HG03108 (cell line): ENCODE data around the gene PLK1.

Experiments
- ATAC-seq: cut with Tn5 transposase; IDR thresholded peaks from one replicate; pipeline ENCODE4 v1.9.1; 2021; ENCODE audit warnings: moderate library complexity; ENCODE audit not compliant: unreplicated experiment

The PLK1 gene

DNA sequence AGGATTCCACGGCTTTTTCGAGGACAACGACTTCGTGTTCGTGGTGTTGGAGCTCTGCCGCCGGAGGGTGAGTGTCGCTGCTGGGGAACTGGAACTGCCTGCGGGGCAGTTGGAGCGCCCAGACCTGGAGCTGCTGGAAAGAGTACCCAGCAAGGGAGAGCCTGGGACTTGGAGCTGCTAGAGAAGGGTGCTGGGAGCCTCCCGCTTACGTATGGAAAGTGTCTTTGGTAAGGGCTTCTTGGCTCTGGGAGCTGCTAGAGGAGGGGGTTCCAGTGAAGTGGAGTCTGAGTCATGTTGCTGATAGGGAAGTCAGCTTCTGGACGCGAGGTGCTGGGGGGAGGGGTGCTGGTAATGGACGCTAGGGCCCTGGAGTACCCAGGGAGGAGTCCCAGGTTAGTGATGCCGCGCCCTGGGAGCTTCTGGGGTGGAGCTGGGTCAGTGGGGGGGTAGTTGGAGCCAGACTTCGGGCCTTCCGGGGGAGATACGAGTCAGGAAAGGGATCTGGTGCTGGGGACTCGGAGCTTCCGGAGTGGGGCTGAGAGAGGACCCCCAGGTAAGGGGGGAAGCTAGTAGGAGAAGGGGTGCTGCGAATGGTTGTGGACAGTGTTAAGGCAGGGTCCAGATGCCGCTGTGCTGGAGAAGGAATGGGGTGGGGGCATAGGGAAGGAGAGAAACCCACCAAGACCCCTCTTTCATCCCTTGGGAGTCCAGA is 741 bp downstream of the PLK1 start:
- ATAC-seq, result no peak

DNA sequence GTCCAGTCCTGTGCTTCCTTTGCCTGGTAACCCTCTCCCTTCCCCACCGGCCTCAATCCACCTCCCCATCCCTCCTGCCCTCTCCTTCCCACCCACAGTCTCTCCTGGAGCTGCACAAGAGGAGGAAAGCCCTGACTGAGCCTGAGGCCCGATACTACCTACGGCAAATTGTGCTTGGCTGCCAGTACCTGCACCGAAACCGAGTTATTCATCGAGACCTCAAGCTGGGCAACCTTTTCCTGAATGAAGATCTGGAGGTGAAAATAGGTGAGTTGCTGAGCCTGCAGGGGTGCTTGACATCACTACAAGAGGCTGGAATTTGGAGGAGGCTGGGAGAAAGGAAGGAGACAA is 1.3 kb downstream of the PLK1 start:
- no peak for ATAC-seq

DNA sequence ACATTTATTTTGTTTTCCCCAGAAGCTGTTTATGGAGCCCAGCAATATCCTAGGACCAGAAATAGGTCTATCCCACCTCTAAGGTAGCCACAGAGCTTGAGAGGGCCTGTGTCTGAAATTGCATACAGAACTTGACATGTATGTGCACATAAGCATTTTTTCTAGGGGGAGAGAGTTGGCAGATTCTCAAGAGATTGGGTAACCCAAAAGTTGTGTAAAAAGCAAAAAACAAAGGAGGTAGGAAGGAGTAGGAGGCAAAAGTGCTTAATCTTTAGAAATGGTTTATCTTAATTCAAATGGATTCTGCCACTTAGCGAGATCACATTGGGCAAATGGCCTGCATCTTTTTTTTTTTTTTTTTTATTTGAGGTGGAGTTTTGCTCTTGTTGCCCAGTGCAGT is 3.5 kb downstream of the PLK1 start:
- ATAC-seq, result no peak

DNA sequence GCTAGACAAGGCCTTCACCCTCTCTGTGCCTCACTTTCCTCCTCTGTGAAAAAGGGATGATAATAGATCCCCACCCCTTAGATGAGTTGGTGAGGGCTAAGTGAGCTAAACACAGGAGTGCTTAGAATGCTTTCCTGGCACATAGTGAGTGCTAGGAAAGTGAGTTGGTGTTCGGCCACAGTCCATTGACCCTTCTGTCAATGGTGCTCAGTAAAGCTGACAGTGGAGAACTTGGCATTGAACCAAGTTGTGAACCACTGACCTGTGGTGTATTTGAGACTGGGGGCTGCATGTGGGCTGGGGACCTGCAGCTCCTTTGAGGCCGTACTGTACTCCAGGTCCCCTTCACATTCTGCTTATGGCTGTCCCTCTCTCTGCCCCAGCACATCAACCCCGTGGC is 4.8 kb downstream of the PLK1 start:
- ATAC-seq, result no peak

DNA sequence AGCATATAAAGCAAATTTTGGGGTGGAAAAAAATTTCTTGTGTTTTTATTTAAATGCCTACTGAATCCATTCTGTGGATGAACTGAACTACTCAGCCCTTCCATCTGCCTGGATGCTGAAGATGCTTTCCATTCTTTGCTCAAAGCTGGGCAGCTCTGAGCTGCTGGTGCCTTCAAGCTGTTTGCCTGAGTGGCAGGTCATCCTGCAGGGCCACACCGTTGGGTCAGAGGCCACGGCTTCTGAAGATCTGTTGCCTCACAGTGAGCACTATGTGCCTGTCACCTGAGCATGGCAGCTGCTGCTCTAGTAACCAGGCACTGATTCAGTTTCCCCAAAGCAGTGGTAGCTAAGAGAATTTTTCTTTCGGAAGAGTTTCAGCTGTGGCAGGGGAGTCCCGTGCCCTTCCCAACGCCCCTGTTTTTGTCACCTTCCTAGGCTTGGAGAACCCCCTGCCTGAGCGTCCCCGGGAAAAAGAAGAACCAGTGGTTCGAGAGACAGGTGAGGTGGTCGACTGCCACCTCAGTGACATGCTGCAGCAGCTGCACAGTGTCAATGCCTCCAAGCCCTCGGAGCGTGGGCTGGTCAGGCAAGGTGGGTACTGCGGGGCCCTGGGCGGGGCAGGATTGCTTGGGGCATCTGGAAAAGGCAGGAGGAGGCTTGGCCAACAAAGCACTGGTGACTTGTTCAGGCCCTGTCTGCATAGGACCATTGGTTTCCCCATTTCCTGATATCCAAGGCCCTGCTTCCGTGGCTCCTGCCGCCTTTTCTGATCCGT is 8.5 kb downstream of the PLK1 start:
- ATAC-seq, result no peak

DNA sequence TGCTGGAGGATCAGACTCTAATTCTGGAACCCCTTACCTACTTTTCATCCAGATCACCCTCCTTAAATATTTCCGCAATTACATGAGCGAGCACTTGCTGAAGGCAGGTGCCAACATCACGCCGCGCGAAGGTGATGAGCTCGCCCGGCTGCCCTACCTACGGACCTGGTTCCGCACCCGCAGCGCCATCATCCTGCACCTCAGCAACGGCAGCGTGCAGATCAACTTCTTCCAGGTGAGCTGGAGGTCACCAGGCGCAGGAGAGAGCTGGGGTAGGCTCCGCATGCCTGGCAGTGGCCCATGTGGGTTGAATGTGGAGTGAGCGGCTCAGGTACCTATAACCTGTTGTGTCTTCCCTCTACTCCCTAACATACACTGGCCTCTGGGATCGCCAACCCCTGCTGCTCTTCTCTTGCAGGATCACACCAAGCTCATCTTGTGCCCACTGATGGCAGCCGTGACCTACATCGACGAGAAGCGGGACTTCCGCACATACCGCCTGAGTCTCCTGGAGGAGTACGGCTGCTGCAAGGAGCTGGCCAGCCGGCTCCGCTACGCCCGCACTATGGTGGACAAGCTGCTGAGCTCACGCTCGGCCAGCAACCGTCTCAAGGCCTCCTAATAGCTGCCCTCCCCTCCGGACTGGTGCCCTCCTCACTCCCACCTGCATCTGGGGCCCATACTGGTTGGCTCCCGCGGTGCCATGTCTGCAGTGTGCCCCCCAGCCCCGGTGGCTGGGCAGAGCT is 10.9 kb downstream of the PLK1 start:
- ATAC-seq, result no peak

DNA sequence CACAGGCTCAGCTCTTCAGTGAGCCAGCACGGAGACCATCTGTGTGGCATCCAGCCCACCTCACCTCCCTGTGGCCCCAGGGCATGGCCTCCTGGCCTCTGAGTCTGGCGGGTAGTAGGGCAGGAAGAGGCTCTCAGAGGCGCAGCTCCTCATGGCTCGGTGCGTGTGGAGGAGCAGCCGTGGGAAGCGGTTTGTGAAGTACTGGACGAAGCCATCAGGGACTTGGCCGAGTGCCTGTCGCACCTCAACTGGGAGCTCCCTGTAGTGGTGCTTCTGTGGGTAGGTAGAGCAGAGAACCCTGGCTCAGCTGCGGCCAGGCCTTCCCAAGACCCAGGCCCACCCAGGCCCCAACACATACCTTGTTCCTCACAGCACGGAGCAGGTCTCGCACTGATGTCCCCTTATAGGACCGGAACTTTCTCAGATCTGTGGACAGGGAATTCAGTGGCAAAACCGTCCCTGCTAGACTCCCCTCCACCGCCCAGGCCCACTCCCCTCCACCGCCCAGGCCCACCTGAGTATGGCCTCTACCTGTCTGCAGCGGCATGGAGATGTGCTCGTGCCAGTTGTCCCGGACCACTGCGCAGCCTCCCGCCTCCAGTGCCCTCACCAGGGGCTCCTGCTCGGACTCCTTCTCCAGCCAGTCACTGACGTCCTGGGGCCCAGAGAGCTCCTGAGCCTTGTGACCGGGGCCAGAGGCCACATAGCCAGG is 12.2 kb downstream of the PLK1 start:
- ATAC-seq, result no peak

DNA sequence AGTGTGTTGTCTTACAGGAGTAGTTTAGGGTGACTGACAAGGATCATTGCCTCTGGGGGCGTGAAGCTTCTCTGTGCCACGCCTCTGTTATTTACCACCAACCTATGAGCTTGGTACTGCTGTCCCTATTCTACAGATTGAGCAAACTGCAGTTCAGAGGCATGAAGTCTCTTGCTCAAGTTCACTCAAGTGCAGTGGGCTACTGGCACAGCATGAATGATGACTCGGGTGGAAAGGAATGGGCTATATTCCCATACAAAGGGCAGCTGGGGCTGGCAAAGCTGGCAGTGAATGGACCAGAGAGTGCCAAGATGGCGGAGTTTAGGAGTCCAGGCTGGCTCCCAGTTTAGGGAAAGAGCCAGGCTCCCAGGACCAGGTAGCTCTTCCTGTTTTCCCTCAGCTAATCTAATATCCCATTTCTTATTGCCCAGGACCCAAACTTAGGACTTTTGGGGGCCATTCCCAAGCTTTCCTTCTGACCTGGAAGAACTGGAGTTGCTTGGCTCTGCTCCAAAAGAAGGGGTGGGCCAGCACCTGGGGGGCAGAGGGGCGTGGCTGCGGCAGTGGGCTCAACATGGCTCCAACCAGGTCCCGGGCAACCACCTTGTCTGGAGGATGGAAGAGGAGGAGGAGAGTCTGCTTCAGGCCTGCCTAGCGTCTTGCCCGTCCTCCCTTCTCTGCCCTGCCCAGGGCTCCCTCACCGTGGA is 12.9 kb downstream of the PLK1 start:
- ATAC-seq, result no peak

DNA sequence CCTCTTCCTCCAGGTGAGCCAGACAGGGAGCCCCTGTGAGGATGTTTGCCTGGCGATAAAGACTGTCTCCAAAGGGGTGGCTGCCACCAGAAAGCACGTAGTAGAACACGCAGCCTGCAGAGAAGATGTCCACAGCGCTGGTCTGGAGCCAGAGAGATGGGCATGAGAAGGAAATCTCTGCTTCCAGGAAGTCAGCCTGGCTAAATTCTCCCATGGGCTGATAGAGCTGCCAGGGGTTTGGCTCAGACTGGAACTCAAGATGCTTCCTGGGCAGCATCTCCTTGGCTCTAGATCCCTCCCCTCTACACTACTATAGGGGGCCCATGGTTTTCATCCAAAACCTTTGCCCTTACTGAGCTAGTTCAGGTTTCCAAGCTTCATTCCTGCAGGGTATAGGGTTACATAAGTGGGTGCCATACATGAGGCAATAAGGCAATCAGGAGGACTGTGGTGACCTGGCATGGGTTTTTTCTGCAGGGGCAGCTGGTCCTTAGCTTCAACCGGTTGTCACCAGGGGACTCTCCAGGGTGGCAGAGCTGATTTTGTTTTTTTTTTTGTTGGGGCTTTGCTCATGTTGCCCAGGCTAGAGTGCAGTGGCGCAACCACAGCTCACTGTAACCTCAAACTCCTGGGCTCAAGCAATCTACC is 13.6 kb downstream of the PLK1 start:
- no peak for ATAC-seq

DNA sequence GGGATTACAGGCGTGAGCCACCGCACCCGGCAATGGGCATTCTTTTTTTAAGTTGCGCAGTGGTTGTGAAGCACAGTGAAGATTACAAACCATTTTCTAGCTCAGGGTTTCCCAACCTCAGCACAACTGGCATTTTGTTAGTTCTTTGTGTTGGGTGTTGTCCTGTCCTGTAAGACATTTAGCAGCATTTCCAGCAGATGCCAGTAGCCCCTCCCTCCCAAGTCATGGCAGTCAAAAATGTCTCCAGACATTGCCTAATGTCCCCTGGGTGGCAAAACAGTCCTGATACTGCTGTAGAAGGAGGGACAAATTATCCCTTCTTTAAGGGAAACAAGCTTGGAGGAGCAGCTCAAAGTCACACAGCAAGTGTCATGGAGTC is 15.6 kb downstream of the PLK1 start:
- ATAC-seq, result no peak

DNA sequence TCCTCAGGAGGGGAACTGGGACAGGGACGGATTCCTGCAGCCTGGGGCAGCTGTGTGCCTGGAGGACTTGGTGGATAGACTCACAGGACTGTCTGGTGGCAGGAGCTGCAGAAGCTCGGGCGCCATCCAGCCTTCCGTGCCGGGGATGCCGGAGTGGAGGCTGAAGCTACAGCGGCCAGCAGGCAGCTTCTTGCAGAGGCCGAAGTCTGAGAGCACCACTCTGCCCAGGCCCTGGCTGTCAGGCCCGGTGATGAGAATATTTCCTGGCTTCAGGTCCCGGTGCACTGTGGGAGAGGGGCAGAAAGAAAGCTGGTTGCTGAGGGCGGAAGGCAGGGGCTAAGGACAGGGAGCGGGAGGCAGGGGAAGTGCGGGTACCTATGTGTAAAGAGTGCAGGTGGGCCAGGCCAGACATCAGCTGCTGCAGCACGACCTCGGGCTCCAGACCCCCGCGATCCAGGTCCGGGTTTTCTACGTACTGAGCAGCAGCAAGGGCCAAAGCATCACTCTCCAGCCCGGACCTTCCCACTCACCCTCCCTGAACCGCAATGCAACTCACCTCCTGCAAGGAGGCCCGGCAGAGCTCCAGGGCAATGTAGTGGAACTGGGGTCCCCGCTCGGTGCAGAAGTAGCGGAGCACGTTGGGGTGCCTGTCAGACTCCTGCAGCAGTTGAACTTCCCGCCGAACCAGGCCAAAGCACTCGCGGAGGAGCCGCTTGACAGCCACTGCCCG is 16.1 kb downstream of the PLK1 start:
- ATAC-seq, result no peak

DNA sequence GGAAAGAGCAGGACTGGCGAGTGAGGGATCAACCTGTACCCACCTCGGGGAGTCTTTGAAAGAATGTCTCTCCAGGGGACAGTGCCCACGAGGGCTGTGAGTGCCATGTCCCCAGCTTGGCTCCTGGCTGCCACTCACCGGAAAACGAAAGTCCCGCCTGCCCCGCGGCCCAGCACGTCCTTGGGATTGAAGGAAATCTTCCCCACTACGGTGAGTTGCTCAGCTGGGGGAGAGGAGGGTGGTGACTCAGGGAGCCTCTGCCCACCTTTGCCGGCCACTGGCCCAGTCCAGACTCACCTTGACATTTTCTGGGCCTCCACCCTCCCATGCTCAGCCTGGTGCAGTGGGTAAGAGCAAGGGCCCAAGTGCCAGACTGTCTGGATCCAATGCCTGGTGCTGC is 17.1 kb downstream of the PLK1 start:
- no peak for ATAC-seq

DNA sequence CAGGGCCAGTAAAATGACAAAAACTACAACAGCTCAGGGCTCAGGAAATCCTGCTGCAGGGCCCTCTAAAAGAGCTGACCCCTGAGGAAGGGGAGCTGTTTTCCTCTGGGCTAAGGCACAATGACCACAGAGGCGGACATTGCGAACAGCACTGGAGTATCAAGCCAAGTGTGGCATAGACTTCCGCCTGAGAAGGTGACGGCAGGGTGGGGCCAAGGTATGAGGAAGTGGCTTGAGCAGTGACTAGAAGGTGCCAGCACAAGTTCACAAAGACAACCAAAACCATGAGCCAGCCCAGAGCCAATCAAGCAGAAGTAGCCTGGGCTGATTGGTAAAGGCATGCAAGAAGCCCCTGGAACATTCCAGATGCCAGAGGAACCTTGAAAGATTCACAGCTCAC is 20.4 kb downstream of the PLK1 start:
- no peak for ATAC-seq

DNA sequence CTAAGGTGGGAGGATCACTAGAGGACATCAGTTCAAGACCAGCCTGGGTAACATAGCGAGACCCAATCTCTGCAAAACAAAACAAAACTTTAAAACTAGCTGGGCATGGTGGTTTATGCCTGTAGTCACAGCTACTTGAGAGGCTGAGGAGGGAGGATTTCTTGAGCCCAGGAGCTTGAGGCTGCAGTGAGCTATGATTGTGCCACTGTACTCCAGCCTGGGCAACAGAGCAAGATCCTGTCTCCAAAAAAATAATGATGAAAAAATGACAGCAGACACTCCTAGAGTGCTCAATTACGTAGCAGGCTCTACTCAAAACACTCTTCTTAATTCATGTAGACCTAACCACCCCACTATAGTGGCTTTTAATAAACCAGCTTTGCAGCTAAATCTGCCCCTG is 21.4 kb downstream of the PLK1 start:
- ATAC-seq, result no peak

DNA sequence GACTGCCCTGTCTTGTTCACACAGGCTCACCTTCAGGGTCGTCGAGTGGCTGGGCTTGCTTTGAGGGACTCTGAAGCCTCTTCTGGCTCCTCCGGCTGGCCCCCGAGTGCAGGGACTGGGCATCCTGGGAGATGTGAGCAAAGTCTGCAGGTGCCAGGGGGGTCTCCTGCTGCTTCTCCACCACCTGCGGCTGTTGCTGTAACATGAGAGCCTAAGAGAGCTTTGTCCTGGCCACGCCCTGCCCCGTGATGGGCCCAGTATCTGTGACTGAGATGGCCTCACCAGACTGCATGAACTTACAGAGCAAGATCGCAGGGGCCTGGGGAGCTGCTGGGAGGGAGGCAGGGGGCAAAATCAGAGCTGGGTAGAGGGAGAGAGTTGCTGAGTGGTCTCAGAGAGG is 21.8 kb downstream of the PLK1 start:
- no peak for ATAC-seq

DNA sequence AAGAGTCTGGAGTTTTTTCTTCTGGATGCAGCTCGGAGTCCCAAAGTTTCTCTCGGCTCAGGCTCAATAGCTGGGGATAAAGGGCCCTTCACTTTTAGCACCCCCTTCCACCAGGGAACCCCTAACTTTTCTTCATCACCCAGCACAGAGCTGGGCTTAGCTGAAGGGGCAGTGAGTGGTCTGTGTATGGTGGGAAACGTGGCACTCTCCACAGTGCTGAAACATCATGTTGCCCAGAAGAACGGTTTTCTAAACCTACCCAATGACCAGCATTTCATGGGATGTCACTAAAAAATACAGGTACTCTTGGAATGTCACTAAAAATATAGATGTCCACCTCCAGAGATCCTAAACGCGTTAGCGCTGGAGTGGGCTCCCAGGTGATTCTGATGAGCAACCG is 22.4 kb downstream of the PLK1 start:
- ATAC-seq, result no peak

DNA sequence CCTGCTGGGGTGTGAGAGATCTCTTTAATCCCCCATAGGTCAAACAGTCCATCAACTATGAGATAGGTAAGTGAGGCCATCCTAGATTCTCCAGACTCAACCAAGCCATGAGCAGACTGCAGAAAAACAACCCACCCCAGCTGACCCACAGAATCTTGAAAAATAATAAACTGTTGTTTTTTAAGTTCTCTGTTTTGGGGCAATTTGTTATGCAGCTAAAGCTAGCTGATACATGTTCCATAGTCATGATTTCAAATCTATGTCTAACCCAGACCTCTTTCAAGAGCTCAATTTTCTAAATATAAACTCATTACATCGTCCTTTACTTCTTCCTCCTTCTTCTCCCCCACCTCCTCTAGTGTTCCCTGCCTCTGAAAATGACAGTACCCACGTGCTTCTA is 24.3 kb downstream of the PLK1 start:
- ATAC-seq, result no peak

DNA sequence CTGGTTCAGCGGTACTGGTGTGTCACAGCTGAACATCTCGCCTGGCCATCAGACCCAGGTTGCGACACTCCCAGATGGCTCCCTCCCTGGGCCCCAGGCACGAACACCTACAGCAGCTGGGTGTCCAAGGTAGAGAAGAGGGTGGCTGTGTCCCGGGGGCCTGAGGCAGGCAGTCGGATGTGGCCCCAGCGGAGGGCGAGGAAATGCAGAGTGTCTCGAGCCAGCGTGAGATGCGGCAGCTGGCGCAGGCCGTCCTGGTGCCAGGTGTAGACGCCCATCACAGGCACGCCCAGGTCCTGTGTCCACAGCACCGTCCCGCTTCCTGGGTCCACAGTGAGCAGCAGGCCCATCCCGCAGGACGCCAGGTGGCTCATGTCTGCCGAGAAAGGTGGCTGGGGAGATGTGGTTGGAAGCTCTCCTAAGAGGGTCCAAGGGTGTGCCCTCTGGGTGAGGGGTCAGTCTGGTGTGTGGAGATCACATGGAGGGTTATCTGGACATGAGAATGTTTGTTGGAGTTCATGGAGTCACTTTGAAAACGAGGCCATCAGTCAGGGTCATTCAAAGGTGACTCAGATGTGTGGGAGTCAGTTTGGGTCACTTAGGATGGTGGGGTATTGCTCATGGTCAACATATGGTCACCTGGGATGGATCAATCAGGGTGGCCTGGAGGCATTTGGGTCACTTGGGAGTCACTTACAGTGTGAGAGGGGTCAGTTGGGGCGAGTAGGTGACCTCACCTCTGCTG is 26.3 kb downstream of the PLK1 start:
- ATAC-seq, result no peak

DNA sequence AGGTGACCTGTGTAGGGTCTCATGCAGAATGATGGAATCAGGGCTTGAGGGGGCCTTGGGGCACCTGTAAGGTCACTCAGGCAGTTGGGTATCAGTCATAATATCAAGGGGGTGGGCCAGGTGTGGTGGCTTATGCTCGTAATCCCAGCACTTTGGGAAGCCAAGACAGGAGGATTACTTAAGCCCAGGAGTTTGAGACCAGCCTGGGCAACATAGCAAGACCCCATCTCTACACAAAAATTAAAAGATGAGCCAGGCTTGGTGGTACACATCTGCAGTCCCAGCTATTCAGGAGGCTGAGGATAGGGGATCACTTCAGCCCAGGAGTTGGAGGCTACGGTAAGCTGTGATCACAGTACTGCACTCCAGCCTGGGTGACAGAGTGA is 26.8 kb downstream of the PLK1 start:
- no peak for ATAC-seq
